ENCODE data around the gene FXYD3. TPM values are rescaled to one million over a fixed set of nuclear protein-coding genes. Genes with fewer than 3 reads are reported as not detected.

Gene FXYD3
- total and polyA plus RNA-seq, 2 donors (not counting 1 experiment from before 2014, with no cell fraction given), result not detected

DNA sequence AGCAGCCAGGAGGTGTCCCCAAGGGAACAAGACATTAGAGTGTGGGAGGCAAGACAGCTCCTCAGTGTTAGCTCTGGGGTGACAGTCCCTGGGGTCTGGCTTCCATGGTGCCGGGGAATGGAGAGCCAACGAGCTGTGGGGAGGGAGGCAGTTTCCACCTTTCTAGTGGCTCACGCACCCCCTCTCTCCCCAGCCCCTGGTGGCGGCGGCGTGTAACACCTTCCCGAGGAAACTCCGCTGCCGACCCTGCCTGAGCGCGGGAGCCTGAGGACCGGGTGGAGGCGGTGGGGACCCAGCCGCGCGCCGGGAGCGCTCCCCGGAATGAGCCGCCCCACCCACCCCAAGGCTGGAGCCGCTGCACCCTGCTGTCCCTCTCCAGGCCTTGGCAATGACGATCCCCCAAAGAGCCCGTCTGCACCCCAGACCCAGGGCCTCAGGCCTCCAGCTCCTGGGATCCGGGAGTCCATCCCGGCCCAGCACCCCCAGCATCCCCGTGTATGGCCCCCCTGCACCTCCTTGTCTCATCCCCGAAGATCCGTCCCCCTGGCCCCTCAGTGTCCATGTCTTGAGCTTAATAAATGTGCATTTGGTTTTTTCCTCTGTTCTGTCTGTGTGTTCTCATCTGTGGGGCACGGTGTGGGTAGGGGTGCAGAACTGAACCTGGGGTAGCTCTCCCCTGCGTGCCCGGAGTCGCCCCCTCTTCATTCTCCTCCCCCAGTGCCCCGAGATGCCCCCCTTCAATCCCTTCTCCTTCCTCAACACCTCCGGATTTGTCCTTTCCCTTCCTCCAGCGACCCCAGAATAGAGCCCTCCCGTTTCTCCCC, 38.3 kb downstream of the FXYD3 start:
- peak overlapping the region; percentile 50 to 90 (median 75) for H3K4me3 ChIP-seq (replicated peaks in 1 of 4; ENCODE audit: control extremely low read depth in 1 of 4, insufficient read depth in 1 of 4, low read depth in 3 of 4, low read length in 4 of 4)
- peaks cover 22% of the 10 kb centered on the region for H3K79me2 ChIP-seq (ENCODE audit: control insufficient read depth, insufficient read depth, low read length)
- H2AFZ ChIP-seq (ENCODE audit: low read length), result peak overlapping the region; percentile 45
- H3K27me3 ChIP-seq (ENCODE audit: control insufficient read depth, insufficient read depth, low read length), result no peaks in the 10 kb centered on the region
- no peaks in the 10 kb centered on the region for H3K9me3 ChIP-seq (ENCODE audit: control insufficient read depth, insufficient read depth, low read depth, low read length)
- H4K20me1 ChIP-seq (ENCODE audit: control insufficient read depth, extremely low read depth, insufficient read depth, low read length), result no peaks in the 10 kb centered on the region
- no peak overlapping the region for H3K9ac ChIP-seq (ENCODE audit: insufficient read depth, low read length)
- peak overlapping the region; percentile 84 for H3K4me2 ChIP-seq (ENCODE audit: extremely low read depth, insufficient read depth, low read length)
- H3K36me3 ChIP-seq (ENCODE audit: control insufficient read depth, insufficient read depth, low read length), result peaks cover 6% of the 10 kb centered on the region
- H3K4me1 ChIP-seq (ENCODE audit: control insufficient read depth, extremely low read depth, insufficient read depth, low read length), result peaks cover 2% of the 10 kb centered on the region
- H3K27ac ChIP-seq (ENCODE audit: insufficient read depth, low read length), result peak overlapping the region; percentile 92
- peak in 1 of 2 donors; percentile 33 for DNase-seq (ENCODE audit: low read depth in 2 of 2)
- TF ChIP-seq CTCF (conservative IDR thresholded peaks at IDR 0.05 in 1 of 2, IDR thresholded peaks at IDR 0.05 in 1 of 2; ENCODE audit: low read depth in 1 of 2, low read length in 2 of 2) (peak; percentile 42 to 61), EZH2 (IDR thresholded peaks at IDR 0.05; ENCODE audit: low read length, missing control alignments) (no peak)

DNA sequence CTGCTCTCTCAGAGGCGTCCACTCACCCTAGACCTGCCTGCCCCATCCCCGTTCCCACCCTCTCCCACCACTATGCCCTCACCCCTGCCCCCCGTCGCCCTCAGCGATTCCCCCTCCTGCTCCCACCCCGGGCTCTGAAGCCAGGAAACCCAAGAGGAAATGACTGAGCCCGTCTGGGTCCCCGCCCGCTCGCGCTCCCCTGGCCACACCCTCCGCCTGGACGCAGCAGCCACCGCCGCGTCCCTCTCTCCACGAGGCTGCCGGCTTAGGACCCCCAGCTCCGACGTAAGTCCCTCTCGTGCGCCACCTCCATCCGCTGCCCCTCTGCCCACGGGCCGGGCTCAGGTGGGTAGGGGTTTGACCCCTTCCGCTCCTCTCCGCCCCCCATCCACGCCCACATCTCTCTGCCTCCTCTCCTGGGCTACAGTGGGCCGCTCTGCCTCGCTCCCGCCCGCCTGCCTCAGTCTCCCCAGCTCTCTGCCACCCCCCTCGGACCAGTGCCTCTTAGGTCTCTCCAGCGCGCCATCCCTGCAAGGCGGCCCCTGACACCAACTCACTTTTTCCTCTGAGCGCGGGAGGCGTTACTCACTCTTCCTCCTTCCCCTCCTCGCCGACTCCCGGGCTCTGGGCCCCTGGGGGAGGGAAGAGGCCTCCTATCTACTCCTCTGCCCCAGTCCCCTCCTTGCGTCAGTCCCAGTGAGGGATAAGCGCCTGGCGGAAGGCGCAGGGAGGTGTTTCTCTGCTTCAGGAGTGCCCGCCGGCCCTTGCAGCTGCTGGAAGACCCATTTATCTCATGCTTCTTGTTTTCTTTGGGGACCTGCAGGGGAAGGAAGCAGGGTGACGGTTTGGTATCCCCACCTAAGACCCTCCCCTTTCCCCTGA, 39.1 kb downstream of the FXYD3 start, which contains the start of gene FXYD5:
FXYD5 (plus strand) TSS at position 211 of the 882 bp plus-strand sequence. CDS start 816 bp downstream, outside the sequence.
- Histone ChIP-seq H3K9me3 (ENCODE audit: control insufficient read depth, insufficient read depth, low read depth, low read length) (no peaks in the 10 kb centered on the region), H3K79me2 (ENCODE audit: control insufficient read depth, insufficient read depth, low read length) (peaks cover 22% of the 10 kb centered on the region), H3K4me1 (ENCODE audit: control insufficient read depth, extremely low read depth, insufficient read depth, low read length) (peaks cover 2% of the 10 kb centered on the region), H3K4me2 (ENCODE audit: extremely low read depth, insufficient read depth, low read length) (peak within 1 kb of the TSS; percentile 92), H3K4me3 (replicated peaks in 1 of 4; ENCODE audit: control extremely low read depth in 1 of 4, insufficient read depth in 1 of 4, low read depth in 3 of 4, low read length in 4 of 4) (peak within 1 kb of the TSS; percentile 69 to 90 (median 86)), H3K9ac (ENCODE audit: insufficient read depth, low read length) (peak within 1 kb of the TSS; percentile 68), H3K36me3 (ENCODE audit: control insufficient read depth, insufficient read depth, low read length) (peaks cover 8% of the 10 kb centered on the region), H4K20me1 (ENCODE audit: control insufficient read depth, extremely low read depth, insufficient read depth, low read length) (no peaks in the 10 kb centered on the region), H3K27ac (ENCODE audit: insufficient read depth, low read length) (peak within 1 kb of the TSS; percentile 92), H3K27me3 (ENCODE audit: control insufficient read depth, insufficient read depth, low read length) (no peaks in the 10 kb centered on the region), H2AFZ (ENCODE audit: low read length) (peak within 1 kb of the TSS; percentile 87)
- DNase-seq (ENCODE audit: low read depth in 2 of 2), result peak; percentile 69 to 81
- no peak for TF ChIP-seq CTCF (conservative IDR thresholded peaks at IDR 0.05 in 1 of 2, IDR thresholded peaks at IDR 0.05 in 1 of 2; ENCODE audit: low read depth in 1 of 2, low read length in 2 of 2)
- no peak for TF ChIP-seq EZH2 (IDR thresholded peaks at IDR 0.05; ENCODE audit: low read length, missing control alignments)

GRCh38 chr19:35155441-35155840, 39.8 kb downstream of the FXYD3 start:
- Histone ChIP-seq H3K9me3 (ENCODE audit: control insufficient read depth, insufficient read depth, low read depth, low read length) (no peaks in the 10 kb centered on the region), H3K4me1 (ENCODE audit: control insufficient read depth, extremely low read depth, insufficient read depth, low read length) (peaks cover 2% of the 10 kb centered on the region), H2AFZ (ENCODE audit: low read length) (no peak overlapping the region), H3K27me3 (ENCODE audit: control insufficient read depth, insufficient read depth, low read length) (no peaks in the 10 kb centered on the region), H3K4me2 (ENCODE audit: extremely low read depth, insufficient read depth, low read length) (peak overlapping the region; percentile 92), H3K27ac (ENCODE audit: insufficient read depth, low read length) (peak overlapping the region; percentile 92), H4K20me1 (ENCODE audit: control insufficient read depth, extremely low read depth, insufficient read depth, low read length) (no peaks in the 10 kb centered on the region), H3K4me3 (replicated peaks in 1 of 4; ENCODE audit: control extremely low read depth in 1 of 4, insufficient read depth in 1 of 4, low read depth in 3 of 4, low read length in 4 of 4) (peak overlapping the region; percentile 69 to 90 (median 86)), H3K36me3 (ENCODE audit: control insufficient read depth, insufficient read depth, low read length) (peaks cover 8% of the 10 kb centered on the region), H3K9ac (ENCODE audit: insufficient read depth, low read length) (peak overlapping the region; percentile 68), H3K79me2 (ENCODE audit: control insufficient read depth, insufficient read depth, low read length) (peaks cover 22% of the 10 kb centered on the region)
- TF ChIP-seq CTCF (conservative IDR thresholded peaks at IDR 0.05 in 1 of 2, IDR thresholded peaks at IDR 0.05 in 1 of 2; ENCODE audit: low read depth in 1 of 2, low read length in 2 of 2), result no peak
- TF ChIP-seq EZH2 (IDR thresholded peaks at IDR 0.05; ENCODE audit: low read length, missing control alignments), result no peak
- no peak for DNase-seq (ENCODE audit: low read depth in 2 of 2)
